Stimulated activated CD8-positive, alpha-beta memory T cell treated with anti-CD3 and anti-CD28 coated beads, Interleukin-4, amount 100 ng/mL, for 4 hours (primary cell): ENCODE data around the gene FBLN2.

Experiments
- DNase-seq, 2 donors: peaks; one replicate each; pipeline ENCODE4 v3.0.0-alpha.2; 2020; ENCODE audit warnings: low read depth in 2 of 2, low spot score in 1 of 2

Gene FBLN2

GRCh38 chr3:13620281-13620680, 71.4 kb downstream of the FBLN2 start:
- no peak for DNase-seq

GRCh38 chr3:13620776-13621365, 71.9 kb downstream of the FBLN2 start:
- no peak for DNase-seq

- peak in 1 of 2 donors; percentile 24 for DNase-seq
These were observed 72.7 kb downstream of the FBLN2 start for GRCh38 chr3:13621381-13622221.

GRCh38 chr3:13622356-13622755, 73.4 kb downstream of the FBLN2 start:
- DNase-seq, result no peak

- no peak for DNase-seq
These were observed 74.3 kb downstream of the FBLN2 start for GRCh38 chr3:13623101-13623654.

GRCh38 chr3:13624021-13624420, 75.1 kb downstream of the FBLN2 start:
- no peak for DNase-seq

- DNase-seq, result no peak
These were observed 75.8 kb downstream of the FBLN2 start for GRCh38 chr3:13624671-13625125.

- no peak for DNase-seq
These were observed 77.5 kb downstream of the FBLN2 start for GRCh38 chr3:13626396-13626795.

GRCh38 chr3:13626915-13627460, 78.1 kb downstream of the FBLN2 start:
- no peak for DNase-seq

- no peak for DNase-seq
These were observed 78.8 kb downstream of the FBLN2 start for GRCh38 chr3:13627681-13628080.

- DNase-seq, result no peak
These were observed 79.5 kb downstream of the FBLN2 start for GRCh38 chr3:13628432-13628831.

GRCh38 chr3:13628841-13629551, 80.1 kb downstream of the FBLN2 start:
- DNase-seq, result no peak

- DNase-seq, result no peak
These were observed 80.7 kb downstream of the FBLN2 start for GRCh38 chr3:13629644-13630043.

GRCh38 chr3:13631256-13631655, 82.3 kb downstream of the FBLN2 start:
- DNase-seq, result no peak

GRCh38 chr3:13633176-13633575, 84.3 kb downstream of the FBLN2 start:
- no peak for DNase-seq

GRCh38 chr3:13634151-13634550, 85.2 kb downstream of the FBLN2 start:
- DNase-seq, result no peak

GRCh38 chr3:13634615-13635014, 85.7 kb downstream of the FBLN2 start:
- DNase-seq, result no peak

GRCh38 chr3:13636186-13636585, 87.3 kb downstream of the FBLN2 start:
- no peak for DNase-seq

- no peak for DNase-seq
These were observed 87.9 kb downstream of the FBLN2 start for GRCh38 chr3:13636874-13637273.

GRCh38 chr3:13637311-13637891, 88.5 kb downstream of the FBLN2 start:
- no peak for DNase-seq

GRCh38 chr3:13637953-13638352, 89.0 kb downstream of the FBLN2 start:
- no peak for DNase-seq
